ENCODE measurements around the gene CAMTA1.

The CAMTA1 gene

DNA sequence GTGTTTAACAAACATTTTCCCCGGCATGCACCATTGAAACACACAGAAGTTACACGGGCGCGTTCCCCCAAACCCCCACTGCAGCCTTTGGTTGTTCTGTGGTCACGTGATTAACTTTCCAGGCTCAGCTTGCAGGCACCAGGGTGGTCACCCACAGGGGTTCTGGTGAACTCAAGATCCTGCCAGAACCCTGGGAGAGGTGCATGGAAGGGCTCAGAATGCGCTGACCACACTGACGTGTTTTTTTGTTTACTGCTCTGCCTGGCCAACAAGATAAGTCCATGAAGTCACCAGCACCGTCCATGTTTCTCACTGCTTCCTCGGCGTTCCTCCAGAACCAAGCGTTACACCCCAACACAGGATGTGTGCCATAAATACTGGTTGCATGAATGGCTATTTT, 756.4 kb downstream of the CAMTA1 start:
- H3K27ac ChIP-seq: no peak overlapping the region
- no peak overlapping the region for H3K4me3 ChIP-seq

DNA sequence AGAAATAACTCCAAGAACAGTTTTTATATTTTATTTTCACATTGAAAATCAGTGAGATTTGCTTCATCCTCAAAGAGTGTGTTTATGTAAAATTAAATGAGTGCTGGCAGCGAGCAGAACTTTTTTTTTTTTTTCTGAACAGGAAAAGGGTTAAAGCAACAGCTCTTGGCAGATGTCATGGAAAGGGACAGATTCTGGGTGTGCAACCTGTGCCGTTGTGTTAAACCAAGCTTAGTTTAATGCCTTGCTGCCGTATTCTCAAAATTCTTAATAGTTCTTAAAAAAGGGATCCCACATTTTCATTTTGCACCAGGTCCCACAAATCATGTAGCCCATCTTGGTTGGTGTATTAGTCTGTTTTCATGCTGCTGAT, 758.5 kb downstream of the CAMTA1 start:
- Histone ChIP-seq H3K27ac (peak overlapping the region in 1 of 21 experiments; percentile 12), H3K4me3 (no peak overlapping the region)

DNA sequence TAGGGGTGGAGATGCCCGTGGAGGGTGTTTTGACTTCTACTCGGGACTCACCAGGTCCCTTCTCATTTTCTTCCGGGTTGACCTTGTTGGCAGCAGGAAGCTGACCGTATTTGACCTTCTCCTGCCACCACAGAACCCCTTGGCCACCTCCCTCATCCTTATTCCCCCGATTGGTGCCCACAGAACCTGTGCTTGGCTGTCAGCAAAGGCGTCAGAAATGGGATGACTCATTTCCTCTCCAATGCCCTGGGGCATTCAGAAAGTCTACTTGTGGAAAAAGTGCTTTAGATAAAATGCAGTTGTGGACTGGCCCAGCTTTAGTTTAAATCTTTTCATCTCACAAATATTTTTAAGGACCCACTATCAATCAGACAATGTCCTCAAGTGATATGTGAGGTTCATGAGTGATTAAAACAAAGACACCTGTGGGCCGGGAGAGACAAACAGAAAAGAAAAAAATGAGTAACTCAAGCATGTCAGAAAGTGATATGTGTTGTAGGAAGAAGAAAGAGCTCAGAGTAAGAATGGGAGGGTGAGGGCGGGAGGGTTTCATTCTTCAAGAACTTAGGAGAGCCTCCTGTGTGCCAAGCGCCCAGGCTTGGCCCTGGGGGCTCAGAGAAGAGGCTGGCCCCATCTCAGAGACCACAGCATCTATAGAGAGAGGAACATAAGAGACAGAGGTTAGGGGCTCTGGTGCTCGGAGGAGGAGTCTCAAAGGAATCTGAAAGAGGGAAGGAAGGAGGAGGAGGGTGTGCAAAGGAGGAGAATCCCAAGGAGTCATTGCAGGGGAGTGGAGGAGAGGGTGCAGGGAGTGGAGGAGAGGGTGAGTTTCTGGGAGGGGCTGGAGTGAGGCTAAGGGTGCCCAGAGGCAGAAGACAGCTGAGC, 764.3 kb downstream of the CAMTA1 start:
- peak overlapping the region in 13 of 21 experiments; percentile 5 to 67 (median 30) for H3K27ac ChIP-seq
- H3K4me3 ChIP-seq: no peak overlapping the region

GRCh38 chr1:7550261-7550865, 765.1 kb downstream of the CAMTA1 start:
- Histone ChIP-seq H3K4me3 (no peak overlapping the region), H3K27ac (peak overlapping the region in 8 of 21 experiments; percentile 6 to 62 (median 34))

DNA sequence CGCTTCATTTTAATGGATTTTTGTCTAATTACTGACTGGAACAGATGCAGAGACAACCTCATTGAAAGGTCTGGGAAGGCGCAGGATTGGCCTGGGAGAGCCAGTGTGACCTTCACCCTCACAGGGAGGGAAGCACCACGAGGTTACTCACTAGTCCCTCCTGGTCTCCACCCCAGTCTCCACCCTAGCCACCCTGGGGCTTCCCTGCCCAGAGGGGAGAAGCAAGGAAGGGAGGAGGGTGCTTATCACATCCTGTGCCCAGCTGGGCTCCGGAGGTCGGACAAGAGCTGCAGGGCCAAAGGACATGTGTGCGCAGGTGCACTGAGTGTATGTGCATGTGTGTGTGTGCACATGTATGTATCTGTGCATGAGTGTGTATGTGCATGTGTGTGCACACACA, 765.7 kb downstream of the CAMTA1 start:
- H3K27ac ChIP-seq: no peak overlapping the region

DNA sequence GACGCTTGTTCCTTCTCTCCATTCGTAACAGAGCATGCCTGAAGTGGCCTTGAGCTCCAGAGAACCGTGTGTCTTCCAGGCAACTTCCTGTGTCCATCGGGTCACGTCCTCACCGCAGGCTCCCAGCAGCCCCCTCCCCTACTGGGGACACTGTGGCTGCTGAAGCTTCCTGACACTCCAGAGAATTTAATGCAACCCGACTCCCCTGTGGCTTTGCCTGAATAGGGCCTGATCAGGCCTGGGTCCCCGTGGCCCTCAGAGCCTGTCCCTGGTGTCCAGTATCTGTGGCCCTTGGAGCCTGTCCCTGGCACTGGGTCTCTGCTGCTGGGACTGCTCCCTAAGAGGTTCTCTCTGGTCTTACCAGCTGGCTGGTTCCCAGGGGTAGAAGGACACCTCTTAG, 766.2 kb downstream of the CAMTA1 start:
- no peak overlapping the region for H3K4me3 ChIP-seq
- no peak overlapping the region for H3K27ac ChIP-seq

More for the DNA sequence above, 765.7 kb downstream of the CAMTA1 start:
- no peak overlapping the region for H3K4me3 ChIP-seq

DNA sequence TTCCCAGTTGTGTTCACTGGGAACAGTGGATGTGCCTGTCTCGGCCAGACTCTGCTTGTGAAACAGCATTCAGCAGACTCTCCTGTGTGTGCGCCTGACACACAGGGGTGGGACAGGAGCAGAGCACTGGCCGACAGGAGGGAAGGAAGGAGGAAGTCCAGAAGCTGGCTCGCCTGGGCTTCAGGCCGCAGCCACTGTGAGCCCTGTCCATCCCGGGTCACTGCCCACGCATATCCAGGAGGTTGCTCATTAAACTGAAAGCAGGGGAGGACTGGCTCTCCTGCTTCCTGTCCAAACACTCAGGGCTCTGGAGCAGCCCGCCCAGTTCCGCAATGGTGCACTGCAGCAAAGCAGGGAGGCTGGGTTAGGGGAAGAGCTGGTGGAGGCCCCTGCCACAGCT, 767.1 kb downstream of the CAMTA1 start:
- no peak overlapping the region for H3K4me3 ChIP-seq
- peak overlapping the region in 1 of 21 experiments; percentile 14 for H3K27ac ChIP-seq

- H3K27ac ChIP-seq: no peak overlapping the region
- H3K4me3 ChIP-seq: no peak overlapping the region
Measured at GRCh38 chr1:7553042-7553690, 767.9 kb downstream of the CAMTA1 start.

DNA sequence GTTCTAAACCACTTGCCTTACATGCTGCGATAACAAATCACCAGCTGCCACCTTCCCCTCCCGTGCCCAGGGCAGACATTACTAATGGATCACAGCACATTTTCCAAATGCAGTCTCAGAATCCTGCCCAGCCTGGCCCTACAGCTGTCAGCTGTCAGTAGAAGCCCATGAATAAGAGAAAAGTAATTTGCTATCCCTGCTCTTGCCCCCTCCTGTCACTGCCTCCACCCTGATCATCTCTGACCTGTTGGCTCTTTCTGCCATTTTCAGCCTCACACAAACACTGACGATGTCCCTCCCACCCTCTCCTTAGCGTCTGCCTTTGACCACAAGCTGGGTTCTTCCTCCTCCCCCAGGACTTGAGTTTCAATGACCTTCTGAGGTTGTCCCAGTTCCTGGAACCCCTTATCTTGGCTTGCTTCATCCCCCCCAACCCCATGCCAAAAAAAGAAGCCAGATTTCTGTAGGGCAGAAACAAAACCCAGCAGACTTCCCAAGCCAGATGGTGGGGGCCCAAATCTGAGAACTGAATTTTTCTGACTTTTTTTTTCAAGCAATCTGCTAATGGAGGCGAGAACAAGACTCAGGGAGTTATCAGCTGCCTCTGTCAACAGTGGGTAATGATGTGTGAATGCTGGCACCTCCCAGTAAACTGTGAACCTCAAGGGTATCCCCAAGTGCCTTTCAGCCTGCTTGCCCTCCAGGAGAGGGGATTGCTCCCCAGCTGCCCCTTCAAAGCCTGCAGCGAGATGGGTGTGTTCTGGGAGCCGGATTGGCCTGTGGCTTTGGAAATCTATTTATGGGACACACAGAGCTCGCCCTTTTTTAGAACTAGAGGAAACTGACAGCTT, 769.4 kb downstream of the CAMTA1 start:
- peak overlapping the region in 1 of 21 experiments; percentile 53 for H3K27ac ChIP-seq
- no peak overlapping the region for H3K4me3 ChIP-seq

DNA sequence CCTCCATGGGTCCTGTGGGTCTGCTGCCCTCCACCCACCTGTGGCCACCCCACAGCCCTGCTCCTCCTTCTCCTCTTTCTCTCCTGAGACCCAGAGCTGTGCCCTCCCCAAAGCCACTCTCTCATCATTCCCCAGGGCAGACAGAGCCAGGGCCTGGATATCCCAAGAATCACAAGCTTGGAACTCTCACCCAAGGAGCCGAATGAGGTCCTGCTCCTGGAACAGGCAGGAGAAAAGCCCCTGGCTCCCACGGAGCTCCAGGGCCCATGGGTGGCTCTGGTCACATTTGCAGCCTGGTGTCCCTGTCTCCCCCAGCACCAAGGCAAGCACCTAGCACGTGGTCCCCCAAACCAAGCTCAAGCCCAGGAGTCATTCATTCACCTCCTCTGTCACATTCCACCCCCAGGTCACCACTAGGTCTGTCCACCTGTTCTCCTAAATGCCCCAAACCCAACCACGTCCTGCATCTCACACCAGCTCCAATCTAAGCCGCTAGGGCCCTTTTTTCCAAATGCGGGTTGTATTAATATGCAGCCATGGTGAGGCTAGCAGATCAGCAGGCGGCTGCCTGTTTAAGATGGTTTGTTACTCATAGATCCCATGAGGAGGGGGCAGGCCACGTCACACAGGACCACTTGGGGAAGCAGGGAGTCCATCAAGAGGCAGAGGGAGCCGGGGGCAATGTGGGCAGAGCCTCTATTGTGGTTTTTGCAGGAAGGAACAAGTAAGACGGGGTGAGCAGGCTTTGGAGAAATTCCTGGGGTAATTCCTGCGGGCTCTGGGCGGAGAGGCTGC, 770.3 kb downstream of the CAMTA1 start:
- H3K4me3 ChIP-seq: no peak overlapping the region
- H3K27ac ChIP-seq: peak overlapping the region in 2 of 21 experiments; percentile 14 to 53

DNA sequence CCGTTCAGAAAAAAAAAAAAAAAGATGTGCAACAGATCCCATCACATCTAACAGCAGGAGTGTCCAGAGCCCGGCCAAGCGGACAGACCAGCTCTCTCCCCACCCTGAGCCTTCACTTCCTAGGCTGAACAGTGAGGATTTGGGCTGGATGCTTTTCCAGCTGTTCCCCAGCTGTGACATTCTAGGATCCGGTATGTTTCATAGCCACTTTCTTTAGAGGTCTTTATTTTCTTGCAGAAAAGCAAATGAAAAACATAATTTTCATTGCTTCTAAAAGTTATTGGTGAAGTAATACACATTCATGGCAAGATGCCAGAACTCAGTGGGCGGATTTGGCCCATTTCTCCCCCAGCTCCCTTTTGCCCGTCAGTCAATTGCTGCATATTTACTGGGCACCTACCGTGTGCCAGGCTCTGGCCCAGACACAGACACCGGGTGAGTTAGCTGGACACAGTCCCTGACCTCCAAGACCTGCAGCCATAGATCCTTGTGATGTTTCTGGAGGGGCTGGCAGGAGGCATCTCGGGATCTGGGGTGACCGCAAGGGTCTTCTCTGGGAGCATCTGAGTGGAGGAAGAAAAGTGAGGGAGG, 772.1 kb downstream of the CAMTA1 start:
- Histone ChIP-seq H3K4me3 (no peak overlapping the region), H3K27ac (no peak overlapping the region)

- Histone ChIP-seq H3K27ac (no peak overlapping the region), H3K4me3 (no peak overlapping the region)
Measured at GRCh38 chr1:7558041-7558461, 772.8 kb downstream of the CAMTA1 start.

DNA sequence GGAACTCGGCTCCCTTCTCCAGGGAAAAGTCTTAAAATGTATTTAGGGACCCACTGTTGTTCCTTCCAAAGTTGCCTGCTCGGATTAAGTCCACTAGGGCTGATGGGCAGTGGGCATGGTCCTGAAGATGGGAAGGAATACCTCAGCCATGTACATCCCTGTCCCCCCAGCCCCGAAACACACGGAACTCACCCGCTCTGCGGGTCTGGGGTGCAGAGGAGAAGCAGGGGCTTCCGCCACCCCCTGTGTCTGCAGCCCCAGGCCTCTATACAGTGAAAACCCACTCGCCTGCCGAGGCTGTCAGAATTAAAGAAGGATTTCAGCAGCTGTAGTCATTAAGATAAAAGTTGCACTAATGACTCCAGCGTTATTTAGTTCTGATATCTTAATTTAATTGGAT, 773.2 kb downstream of the CAMTA1 start:
- Histone ChIP-seq H3K4me3 (no peak overlapping the region), H3K27ac (no peak overlapping the region)

DNA sequence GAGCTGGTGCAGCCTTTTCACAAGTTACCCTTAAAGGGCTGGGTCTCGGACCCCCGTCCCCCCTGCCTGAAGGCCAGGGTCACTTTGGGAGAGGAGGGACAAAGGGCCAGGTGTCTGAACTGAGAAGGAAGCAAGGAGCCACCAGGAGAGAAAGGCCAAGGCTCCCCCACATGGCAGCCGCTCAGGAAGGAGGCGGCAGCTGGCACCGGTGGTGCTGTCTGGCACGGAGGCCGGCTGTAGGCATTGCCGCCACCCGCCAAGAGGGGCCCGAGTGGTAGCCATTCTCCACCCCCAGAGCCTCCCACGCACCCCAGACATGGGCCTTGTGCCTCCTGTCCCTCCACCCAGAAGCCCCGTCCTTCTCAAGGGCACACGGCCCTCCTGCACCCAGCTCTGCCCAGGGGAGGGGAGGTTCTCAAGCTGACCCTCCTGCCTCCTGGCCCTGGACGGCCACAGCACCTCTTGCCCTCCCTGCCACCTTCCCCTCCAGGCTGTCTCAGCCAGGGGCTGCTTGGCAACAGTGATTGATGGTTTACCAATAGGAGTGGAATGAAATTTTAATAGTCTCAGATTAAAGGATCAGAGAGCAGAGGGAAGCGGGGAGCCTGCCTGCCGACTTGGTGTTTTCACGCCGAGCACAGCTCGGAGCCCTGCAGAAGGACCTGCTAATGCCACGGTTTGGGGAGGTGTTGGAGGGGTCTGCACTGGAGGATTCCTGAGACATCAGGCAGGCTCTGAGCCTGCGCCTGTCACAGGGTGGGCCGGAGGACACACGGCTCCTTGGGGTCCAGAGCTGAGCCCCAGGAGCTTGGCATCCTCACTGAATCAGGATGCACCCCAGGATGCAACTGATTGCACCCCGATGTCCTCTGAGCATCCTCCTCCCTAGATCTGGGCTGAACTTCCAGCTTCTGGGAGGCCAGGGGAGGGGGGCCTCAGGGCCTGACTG, 773.9 kb downstream of the CAMTA1 start:
- Histone ChIP-seq H3K27ac (no peak overlapping the region), H3K4me3 (no peak overlapping the region)

DNA sequence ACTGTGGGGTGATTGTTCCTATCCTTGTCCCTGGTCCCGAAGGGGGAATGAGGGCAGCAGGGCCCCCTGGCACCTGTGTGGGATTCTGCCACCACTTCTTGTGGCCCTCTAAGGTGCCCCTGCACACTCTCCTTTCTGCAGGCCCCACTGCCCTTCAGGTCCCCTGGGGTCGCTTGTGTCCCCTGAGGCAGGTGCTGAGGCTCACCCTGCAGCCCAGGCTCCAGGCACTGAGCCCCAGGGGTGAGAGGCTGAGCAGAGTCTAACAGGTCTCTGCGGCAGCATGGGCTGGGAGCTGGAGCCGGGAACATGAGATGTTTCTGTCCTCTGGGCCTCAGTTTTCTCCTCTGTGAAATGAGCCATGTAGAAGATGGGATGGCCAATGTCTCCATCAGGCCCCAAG, 774.9 kb downstream of the CAMTA1 start:
- H3K27ac ChIP-seq: no peak overlapping the region
- H3K4me3 ChIP-seq: no peak overlapping the region

DNA sequence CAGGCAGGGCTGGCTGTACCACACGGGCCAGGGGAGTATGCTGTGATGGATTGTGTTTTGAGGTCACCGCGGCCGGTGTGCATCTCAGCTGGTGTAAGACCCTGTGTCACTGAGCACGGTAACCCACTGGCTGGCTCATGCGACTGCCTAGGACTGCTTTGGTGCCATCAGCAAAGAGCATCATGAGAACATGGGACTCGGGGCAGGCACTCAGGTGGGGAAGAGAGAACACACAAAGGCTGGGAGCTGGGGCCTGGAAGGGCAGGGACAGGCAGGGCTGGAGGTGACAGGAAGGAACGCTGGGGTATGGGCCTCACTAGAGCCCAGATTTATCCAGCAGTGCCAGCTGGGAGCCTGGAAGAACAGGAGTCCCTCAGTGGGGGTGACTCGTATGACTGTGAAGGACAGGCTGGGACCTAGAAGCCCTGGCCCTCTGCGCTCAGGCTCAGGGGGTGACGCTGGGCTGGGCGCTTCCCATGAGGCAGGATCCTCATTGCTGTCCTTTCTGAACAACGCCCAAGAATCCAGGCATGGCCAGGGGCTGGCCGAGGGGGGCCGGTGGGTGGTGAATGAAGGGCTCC, 775.4 kb downstream of the CAMTA1 start:
- H3K27ac ChIP-seq: no peak overlapping the region

GRCh38 chr1:7561331-7561921, 776.2 kb downstream of the CAMTA1 start:
- Histone ChIP-seq H3K4me3 (no peak overlapping the region), H3K27ac (no peak overlapping the region)

More for the DNA sequence above, 775.4 kb downstream of the CAMTA1 start:
- no peak overlapping the region for H3K4me3 ChIP-seq
